GM18505 (cell line): Measurements from ENCODE around the gene GID8.

ENCODE experiments used
- ATAC-seq: cut with Tn5 transposase; IDR thresholded peaks from one replicate; pipeline ENCODE4 v1.9.1; 2021; ENCODE audit not compliant: unreplicated experiment
- POLR2A ChIP-seq: IDR thresholded peaks from 4 replicates; pipeline ENCODE4 v1.6.1; 2011; ENCODE audit warnings: borderline replicate concordance; ENCODE audit not compliant: insufficient read depth, insufficient read length; ENCODE audit errors: extremely low read depth

GID8 gene

DNA sequence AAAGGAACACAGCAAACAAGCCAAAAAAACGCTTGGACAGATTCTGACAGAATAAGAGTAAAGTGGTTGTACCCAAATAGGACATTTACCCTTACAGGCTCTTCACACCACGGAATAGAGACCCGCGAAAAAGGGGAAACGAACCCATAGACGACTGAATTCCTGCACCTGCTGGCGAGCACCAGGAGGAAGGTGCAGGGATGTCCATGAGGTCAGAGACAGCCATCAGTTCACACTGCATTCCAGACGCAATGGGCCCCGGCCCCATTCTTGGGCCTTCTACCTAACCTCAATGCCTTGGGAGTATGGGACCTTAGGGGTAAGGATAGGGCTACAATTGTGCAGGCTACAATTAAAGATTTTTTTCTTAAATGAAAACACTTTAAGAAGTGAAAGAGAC lies 6.5 kb upstream of the GID8 start:
- TF ChIP-seq POLR2A: no peak
- no peak for ATAC-seq

DNA sequence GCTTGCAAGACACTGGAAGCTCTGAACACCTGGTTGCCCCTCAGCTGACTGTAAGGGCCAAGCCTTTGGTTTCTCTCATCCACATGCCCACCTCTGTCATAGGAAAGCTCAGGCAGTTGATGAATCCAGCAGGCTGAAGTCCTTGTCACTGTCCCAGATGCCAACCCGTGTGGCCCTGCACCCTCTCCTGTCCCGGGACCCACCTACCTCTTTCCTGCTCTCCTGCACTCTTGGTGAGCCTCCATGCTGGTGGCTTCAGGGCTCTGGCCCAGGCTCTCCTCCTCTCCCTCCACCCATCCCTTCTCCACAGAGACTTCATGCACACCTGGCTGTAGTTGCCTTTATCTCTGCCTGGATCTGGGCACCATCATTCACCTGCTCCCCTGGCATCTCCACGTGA lies 4.0 kb upstream of the GID8 start:
- ATAC-seq: no peak
- TF ChIP-seq POLR2A: no peak

DNA sequence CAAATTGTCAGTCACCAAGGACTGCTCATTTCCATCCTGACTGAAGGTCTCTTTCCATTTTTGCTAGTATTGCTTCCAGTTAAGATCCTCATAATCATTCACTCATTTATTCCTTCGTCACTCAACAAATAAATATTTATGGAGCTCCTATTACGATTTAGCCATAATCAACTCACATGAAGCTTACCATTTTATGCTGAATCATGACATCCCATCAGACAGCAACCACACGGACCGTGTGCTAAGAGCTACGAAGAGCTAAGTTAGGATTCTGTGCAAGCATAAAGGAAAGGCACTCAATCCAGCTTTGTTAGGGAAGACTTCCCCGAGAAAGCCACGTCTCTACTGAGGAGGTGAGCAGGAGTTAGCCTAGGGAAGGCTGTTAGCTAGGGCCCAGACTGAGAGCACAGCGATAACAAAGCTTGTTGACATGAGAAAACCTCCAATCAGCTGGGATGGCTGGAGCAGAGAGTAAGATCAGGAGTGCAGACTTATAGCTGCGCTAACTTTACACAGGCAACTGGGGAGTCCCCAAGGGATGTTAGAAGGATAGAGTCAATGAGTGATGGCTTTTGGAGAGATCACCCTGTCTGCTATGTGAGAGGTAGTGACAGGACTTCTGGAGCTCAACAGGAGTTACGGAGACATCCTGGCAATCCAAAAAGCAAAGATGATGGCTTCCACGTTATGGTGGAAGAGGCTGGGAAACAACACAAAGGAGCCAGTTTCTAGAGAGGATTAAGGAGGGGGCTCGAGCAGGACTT lies 2.6 kb upstream of the GID8 start:
- no peak for ATAC-seq
- no peak for TF ChIP-seq POLR2A

DNA sequence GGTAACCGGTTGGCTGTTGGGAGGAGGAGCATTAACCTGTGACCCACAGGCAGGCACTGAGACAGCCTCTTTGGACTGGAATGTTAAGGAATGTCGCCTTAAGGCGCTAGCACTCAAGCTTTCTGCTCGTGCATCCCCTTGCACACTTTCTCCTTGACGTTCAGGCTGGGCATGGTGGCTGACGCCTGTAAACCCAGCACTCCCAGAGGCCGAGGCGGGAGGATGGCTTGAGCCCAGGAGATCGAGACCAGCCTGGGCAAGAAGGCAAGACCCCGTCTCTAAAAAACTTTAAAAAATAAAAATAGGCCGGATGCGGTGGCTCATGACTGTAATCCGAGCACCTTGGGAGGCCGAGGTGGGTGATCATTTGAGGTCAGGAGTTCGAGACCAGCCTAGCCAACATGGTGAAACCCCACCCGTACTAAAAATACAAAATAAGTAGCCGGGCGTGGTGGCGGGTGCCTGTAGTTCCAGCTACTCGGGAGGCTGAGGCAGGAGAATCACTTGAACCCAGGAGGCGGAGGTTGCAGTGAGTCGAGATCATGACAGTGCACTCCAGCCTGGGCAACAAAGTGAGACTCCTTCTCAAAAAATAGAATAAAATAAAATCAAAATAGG lies 1.9 kb upstream of the GID8 start:
- ATAC-seq: no peak
- TF ChIP-seq POLR2A: no peak

DNA sequence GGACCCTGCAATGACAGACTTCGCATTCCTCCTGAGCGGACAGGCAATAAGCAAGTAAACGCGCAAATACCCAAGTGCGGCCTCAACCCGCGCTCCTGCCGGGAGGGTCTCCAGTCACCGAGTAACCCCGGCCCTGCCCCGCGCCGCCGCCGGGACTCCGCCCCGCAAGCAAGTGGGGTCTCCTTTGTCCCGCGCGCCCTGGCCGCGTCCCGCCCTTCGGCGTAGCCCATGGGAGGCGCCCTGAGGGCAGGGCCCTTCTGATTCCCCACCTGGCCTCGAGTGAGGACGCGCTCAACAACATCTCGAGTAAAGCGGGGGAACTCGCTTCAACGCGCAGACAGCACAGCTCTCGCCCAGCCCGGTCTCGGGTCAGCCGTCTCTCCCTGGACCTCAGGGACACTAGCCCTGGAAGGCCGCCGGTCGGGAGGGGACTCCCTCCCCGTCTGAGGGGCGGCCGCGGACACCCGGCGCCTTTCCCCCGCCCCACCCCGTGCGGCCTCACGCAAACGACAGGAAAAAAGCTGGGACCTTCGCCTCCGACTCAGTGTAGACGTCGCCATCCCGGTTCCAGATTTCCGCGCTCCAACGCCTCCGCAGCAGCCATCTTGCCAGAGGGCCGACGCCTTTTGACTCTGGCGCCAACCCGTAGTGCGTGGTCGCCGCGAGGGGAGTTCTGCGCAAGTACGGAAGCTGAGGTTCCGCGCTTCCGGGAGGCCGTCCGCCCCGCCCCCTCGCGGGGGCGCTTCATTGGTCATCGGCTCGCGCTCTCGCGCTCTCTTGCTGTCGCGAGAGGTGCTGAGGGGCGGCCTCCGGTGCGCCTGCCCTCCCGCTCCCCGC lies 461 bp upstream of the GID8 start:
- peak; percentile 80 for TF ChIP-seq POLR2A
- ATAC-seq: peak; percentile 82

DNA sequence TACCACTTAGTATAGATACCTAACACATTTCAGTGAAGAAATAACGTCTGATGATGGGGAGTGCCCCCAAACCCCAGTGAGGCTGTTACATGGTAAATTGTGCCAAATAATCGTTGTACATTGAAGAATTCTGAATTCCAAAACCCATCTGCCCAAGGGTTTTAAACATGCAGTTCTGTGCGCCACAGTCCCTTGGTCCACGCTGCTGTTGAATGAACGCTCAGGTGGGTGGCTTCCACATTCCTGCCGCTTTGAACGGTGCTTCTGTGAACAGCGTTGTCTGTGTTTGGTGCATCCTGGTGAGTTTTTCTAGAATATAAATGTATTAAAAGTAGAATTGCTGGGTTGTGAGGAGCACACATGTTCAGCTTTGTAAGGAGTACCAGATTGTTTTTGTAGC lies 2.9 kb downstream of the GID8 start:
- ATAC-seq: no peak
- no peak for TF ChIP-seq POLR2A

DNA sequence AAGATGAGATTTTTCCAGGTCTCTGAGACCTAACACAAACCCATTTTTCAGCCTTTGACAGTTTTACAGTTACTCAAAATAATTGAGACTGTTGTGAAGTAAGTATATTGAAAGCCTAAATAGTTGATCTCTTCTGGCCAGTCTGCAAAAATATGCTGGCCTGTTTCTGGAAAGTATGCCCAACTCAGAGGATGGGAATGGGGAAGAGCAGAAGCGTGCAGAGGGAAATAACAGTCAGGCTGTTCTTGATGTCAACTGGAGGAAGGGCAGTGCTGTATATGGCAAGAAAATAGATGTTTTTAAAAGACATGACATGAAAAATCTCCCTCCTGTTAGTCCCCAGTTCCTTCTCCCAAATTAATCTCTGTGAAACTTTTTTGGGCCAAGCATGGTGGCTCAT lies 3.8 kb downstream of the GID8 start:
- no peak for TF ChIP-seq POLR2A
- no peak for ATAC-seq

DNA sequence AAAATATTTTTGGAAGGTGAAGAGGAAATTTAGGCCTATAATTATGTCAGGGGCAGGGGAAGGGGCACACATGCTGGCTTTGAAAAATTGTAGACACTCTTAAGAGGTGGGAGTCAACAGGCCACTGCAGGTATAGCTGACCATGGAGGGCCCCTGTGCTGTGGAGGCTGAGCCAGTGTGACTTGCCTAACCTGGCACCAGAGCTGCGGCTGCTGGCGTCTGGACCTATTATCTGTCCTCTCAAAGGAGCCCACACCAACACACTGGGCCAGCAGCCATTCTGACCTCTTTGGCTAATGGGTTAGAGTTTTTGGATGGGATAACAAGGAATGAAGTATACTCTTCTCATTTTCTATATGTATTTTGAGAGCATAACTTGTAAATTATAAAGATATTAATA lies 4.5 kb downstream of the GID8 start:
- TF ChIP-seq POLR2A: no peak
- no peak for ATAC-seq

DNA sequence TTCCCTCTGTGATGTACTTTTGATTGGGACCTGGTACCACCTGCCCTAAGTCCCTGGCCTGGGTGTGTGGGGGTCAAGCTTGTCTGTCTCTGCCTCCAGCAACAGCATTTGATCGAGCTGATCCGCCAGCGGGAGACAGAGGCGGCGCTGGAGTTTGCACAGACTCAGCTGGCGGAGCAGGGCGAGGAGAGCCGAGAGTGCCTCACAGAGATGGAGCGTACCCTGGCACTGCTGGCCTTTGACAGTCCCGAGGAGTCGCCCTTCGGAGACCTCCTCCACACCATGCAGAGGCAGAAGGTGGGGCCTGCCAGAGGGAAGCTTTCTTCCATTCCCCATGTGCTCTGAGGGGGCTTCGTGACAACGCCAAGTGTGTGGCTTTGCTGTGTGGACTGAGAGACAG lies 5.4 kb downstream of the GID8 start:
- no peak for ATAC-seq

DNA sequence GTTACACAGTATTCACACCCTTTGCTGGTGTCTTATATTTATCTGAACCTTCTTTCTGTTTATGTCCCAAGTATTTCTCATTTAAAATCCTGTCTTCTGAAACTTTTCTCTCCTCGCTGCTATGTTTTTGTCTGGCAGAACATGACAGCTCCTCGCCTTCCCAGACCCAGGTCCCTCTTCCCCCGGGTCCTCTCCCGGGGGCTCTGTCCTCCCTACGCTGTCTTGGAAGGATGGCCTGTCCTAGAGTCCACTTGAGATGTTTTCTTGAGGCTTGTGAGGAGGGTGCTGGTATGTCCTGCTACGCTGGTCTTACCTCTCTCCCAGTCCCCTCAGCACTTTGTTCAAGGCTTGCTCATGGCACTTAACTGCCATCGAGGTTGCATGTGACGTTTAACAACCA lies 6.2 kb downstream of the GID8 start:
- TF ChIP-seq POLR2A: no peak
- no peak for ATAC-seq

More for the DNA sequence above, 5.4 kb downstream of the GID8 start:
- TF ChIP-seq POLR2A: no peak

DNA sequence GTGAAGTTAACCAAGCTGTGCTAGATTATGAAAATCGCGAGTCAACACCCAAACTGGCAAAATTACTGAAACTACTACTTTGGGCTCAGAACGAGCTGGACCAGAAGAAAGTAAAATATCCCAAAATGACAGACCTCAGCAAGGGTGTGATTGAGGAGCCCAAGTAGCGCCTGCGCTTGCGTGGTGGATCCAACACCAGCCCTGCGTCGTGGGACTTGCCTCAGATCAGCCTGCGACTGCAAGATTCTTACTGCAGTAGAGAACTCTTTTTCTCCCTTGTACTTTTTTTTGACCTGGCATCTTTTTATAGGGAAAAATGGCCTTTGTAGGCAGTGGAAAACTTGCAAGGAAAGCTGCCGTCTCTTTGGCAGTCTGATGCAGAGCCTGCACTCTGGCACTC lies 6.8 kb downstream of the GID8 start:
- TF ChIP-seq POLR2A: no peak
- no peak for ATAC-seq

DNA sequence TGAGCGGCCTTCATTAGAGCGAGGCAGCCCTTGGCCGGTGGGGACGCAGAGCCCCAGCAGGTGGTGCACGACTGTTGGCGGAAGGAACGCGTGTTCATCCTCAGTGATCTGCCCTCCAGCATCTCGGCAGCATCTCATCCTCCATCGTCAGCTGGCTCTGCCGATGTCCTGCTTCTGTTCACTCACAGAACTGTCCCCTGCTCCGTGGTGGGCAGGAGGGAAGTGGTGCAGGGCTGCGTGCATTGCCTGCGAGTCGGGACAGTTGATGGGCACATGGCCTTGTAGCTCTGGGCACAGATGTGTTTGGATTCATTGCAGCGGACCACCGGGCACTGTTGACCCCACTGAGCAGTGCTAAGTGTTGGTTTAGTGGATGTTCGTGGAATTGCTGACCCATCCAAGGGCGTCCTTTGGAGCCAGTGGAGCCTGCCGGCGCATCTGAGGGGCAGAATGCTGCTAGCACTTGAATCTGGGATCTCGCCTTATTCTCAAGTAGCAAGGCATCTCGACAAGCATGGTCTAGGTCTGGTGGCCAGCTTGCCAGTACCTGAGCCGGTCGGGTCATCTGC lies 7.9 kb downstream of the GID8 start:
- no peak for ATAC-seq
- TF ChIP-seq POLR2A: no peak

DNA sequence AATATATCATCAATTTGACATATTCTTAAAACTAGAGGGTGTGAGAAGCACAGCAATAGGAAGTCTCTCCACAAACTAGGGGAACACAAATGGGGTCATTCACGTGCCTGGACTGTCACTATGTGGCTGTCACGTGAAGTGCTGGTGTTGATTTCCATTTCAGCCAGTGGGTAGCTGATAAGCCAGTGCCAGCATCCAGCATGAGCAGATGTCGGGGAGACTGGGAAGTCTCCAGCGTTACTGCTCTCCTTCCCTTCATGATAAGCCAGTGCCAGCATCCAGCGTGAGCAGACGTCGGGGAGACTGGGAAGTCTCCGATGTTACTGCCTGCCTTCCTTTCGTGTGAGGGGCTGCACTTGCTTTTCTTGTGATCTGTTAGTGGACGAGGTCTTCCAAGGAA lies 9.0 kb downstream of the GID8 start:
- ATAC-seq: no peak
- TF ChIP-seq POLR2A: no peak
